H9 (cell line): Measurements from ENCODE around the gene SPTBN1. TPM values are rescaled to one million over a fixed set of nuclear protein-coding genes. Genes with fewer than 3 reads are reported as not detected.

Source experiments
- DNase-seq: peaks from one replicate; pipeline ENCODE4 v3.0.0-alpha.2; 2017
- H2AFZ ChIP-seq: one replicate; pipeline ENCODE4 v1.6.1; 2013; ENCODE audit warnings: mild to moderate bottlenecking, low read length, control low read depth, moderate library complexity
- H2AK5ac ChIP-seq: 2 replicates; pipeline ENCODE4 v1.6.1; 2013; ENCODE audit warnings: low read length, control low read depth, mixed read lengths; ENCODE audit not compliant: insufficient read length
- H2BK120ac ChIP-seq: one replicate; pipeline ENCODE4 v1.6.1; 2013; ENCODE audit warnings: low read depth, mild to moderate bottlenecking, low read length, control low read depth, inconsistent platforms; ENCODE audit not compliant: poor library complexity, severe bottlenecking
- H2BK12ac ChIP-seq: 2 replicates; pipeline ENCODE4 v1.6.1; 2013; ENCODE audit warnings: low read length, control low read depth, mixed read lengths, low read depth; ENCODE audit not compliant: insufficient read length
- H2BK15ac ChIP-seq: 2 replicates; pipeline ENCODE4 v1.6.1; 2013; ENCODE audit warnings: low read depth, low read length, control low read depth
- H2BK20ac ChIP-seq: one replicate; pipeline ENCODE4 v1.6.1; 2013; ENCODE audit warnings: low read depth, mild to moderate bottlenecking, low read length, control low read depth, inconsistent platforms; ENCODE audit not compliant: poor library complexity, severe bottlenecking
- H2BK5ac ChIP-seq: 2 replicates; pipeline ENCODE4 v1.6.1; 2013; ENCODE audit warnings: low read length, control low read depth, mixed read lengths; ENCODE audit not compliant: insufficient read length
- H3K14ac ChIP-seq: 2 replicates; pipeline ENCODE4 v1.6.1; 2013; ENCODE audit warnings: low read length, control low read depth; ENCODE audit not compliant: insufficient read depth
- H3K18ac ChIP-seq: 2 replicates; pipeline ENCODE4 v1.6.1; 2013; ENCODE audit warnings: low read depth, mild to moderate bottlenecking, mixed read lengths, low read length, control low read depth; ENCODE audit not compliant: insufficient read length
- H3K23ac ChIP-seq: 2 replicates; pipeline ENCODE4 v1.6.1; 2013; ENCODE audit warnings: low read length, control low read depth, mixed read lengths, low read depth; ENCODE audit not compliant: insufficient read length
- H3K23me2 ChIP-seq: 2 replicates; pipeline ENCODE4 v1.6.1; 2013; ENCODE audit warnings: low read depth, mild to moderate bottlenecking, mixed read lengths, low read length, control low read depth; ENCODE audit not compliant: insufficient read length, poor library complexity, severe bottlenecking
- H3K27ac ChIP-seq: 2 replicates; pipeline ENCODE4 v1.5.1; 2013; ENCODE audit warnings: low read length, control low read depth, mixed read lengths, low read depth; ENCODE audit not compliant: insufficient read length
- H3K27me3 ChIP-seq: 2 replicates; pipeline ENCODE4 v1.6.1; 2013; ENCODE audit warnings: low read length, control low read depth, inconsistent platforms; ENCODE audit not compliant: insufficient read depth
- H3K4ac ChIP-seq: 2 replicates; pipeline ENCODE4 v1.6.1; 2013; ENCODE audit warnings: low read depth, mild to moderate bottlenecking, control low read depth, inconsistent platforms, low read length, moderate library complexity
- H3K4me1 ChIP-seq: 2 replicates; pipeline ENCODE4 v1.6.1; 2013; ENCODE audit warnings: low read length, control low read depth, inconsistent platforms; ENCODE audit not compliant: insufficient read depth
- H3K4me2 ChIP-seq: 2 replicates; pipeline ENCODE4 v1.6.1; 2013; ENCODE audit warnings: low read length, control low read depth, mixed read lengths; ENCODE audit not compliant: insufficient read length, insufficient read depth
- H3K56ac ChIP-seq: 2 replicates; pipeline ENCODE4 v1.6.1; 2013; ENCODE audit warnings: low read depth, mild to moderate bottlenecking, mixed read lengths, low read length, control low read depth; ENCODE audit not compliant: insufficient read length
- H3K79me1 ChIP-seq: 2 replicates; pipeline ENCODE4 v1.6.1; 2013; ENCODE audit warnings: low read depth, mild to moderate bottlenecking, moderate library complexity, low read length, control low read depth, inconsistent platforms; ENCODE audit not compliant: insufficient read depth, poor library complexity, severe bottlenecking
- H3K79me2 ChIP-seq: 2 replicates; pipeline ENCODE4 v1.6.1; 2013; ENCODE audit warnings: low read length, control low read depth, inconsistent platforms; ENCODE audit not compliant: insufficient read depth
- H3K9ac ChIP-seq: 2 replicates; pipeline ENCODE4 v1.6.1; 2013; ENCODE audit warnings: low read length, control low read depth, mixed read lengths; ENCODE audit not compliant: insufficient read length; ENCODE audit errors: extremely low read depth
- H3K9me3 ChIP-seq: one replicate; pipeline ENCODE4 v1.6.1; 2013; ENCODE audit warnings: low read depth, low read length, inconsistent platforms; ENCODE audit not compliant: control insufficient read depth
- H3T11ph ChIP-seq: one replicate; pipeline ENCODE4 v1.6.1; 2013; ENCODE audit warnings: mild to moderate bottlenecking, low read length, control low read depth, inconsistent platforms
- H4K20me1 ChIP-seq: one replicate; pipeline ENCODE4 v1.6.1; 2013; ENCODE audit not compliant: control insufficient read depth, insufficient read length, insufficient read depth
- H4K5ac ChIP-seq: 2 replicates; pipeline ENCODE4 v1.6.1; 2013; ENCODE audit warnings: low read depth, mild to moderate bottlenecking, mixed read lengths, low read length, control low read depth; ENCODE audit not compliant: insufficient read length
- H4K8ac ChIP-seq: replicated peaks from 2 replicates; pipeline ENCODE4 v1.6.1; 2013; ENCODE audit warnings: low read length, control low read depth, mixed read lengths, low read depth; ENCODE audit not compliant: insufficient read length
- H4K91ac ChIP-seq: 2 replicates; pipeline ENCODE4 v1.6.1; 2013; ENCODE audit warnings: low read depth, mild to moderate bottlenecking, moderate library complexity, mixed read lengths, low read length, control low read depth; ENCODE audit not compliant: insufficient read length
- H3K27ac Mint-ChIP-seq, 3 experiments: 2 replicates in 2 of 3; 3 replicates in 1 of 3; pipeline ENCODE4 v1.8.0; 2020 to 2021; ENCODE audit warnings: mixed read lengths in 3 of 3, mild to moderate bottlenecking in 1 of 3, moderate library complexity in 1 of 3
- H3K27me3 Mint-ChIP-seq: 2 replicates; pipeline ENCODE4 v1.8.0; 2021; ENCODE audit warnings: low read depth, mild to moderate bottlenecking, moderate library complexity, mixed read lengths
- H3K36me3 Mint-ChIP-seq, 3 experiments: 2 replicates in 2 of 3; 3 replicates in 1 of 3; pipeline ENCODE4 v1.8.0; 2020 to 2021; ENCODE audit warnings: low read depth in 3 of 3, mixed read lengths in 3 of 3; ENCODE audit not compliant: insufficient read depth in 1 of 3
- H3K4me1 Mint-ChIP-seq, 2 experiments: 2 replicates each; pipeline ENCODE4 v1.8.0; 2020; ENCODE audit warnings: mixed read lengths in 2 of 2
- H3K4me3 Mint-ChIP-seq, 2 experiments: 2 replicates in 1 of 2; 3 replicates in 1 of 2; pipeline ENCODE4 v1.8.0; 2020 to 2021; ENCODE audit warnings: mild to moderate bottlenecking in 2 of 2, mixed read lengths in 2 of 2, moderate library complexity in 1 of 2
- H3K9me3 Mint-ChIP-seq, 2 experiments: 2 replicates in 1 of 2; 3 replicates in 1 of 2; pipeline ENCODE4 v1.8.0; 2020; ENCODE audit warnings: mild to moderate bottlenecking in 2 of 2, mixed read lengths in 2 of 2, moderate library complexity in 1 of 2
- WGBS: extraction: QIAGEN DNeasy Blood & Tissue Kit; methylation state at CpG from one replicate; pipeline ENCODE4 v1.1.7; 2013; ENCODE audit warnings: missing lambda C conversion rate, low lambda C conversion rate, mixed read lengths; ENCODE audit not compliant: insufficient read length; ENCODE audit errors: extremely low coverage; 5-methylcytosine and 5-hydroxymethylcytosine counted together
- total RNA-seq: library from RNA; stranded (reverse); gene quantifications from 2 replicates; pipeline ENCODE4 v1.2.1, GENCODE V29; 2021
- TF ChIP-seq, protein P1 (sequence below): fragments of 200-600 bp; sonication (generic); conservative IDR thresholded peaks from 3 replicates; pipeline ENCODE4 v1.8.0; 2021; ENCODE audit warnings: antibody characterized with exemption, mild to moderate bottlenecking

Gene SPTBN1
- total RNA-seq, 1 experiment from 2014 or later, result 164 TPM

DNA sequence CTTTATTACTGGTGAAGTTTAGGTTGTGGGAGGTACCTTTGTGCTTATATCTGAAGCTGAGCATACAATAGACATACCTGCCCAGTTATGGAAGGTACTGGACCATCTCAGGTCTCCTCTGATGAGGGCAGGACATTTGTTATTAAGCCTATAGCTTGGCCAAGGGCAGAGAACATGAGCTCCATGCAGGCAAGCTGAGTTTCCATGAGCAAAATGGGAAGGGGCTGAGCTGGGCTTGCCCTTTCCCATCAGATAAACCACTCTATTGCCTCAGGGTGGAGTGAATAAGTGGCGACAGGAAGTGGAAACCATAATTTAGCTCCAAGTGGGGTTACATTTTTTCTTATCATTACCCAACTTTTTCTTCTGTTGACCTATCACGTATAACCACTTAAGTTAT lies 227.5 kb downstream of the SPTBN1 start:
- H2AK5ac ChIP-seq, result no peak overlapping the region
- no peak overlapping the region for H3K56ac ChIP-seq
- no peak overlapping the region for H2BK20ac ChIP-seq

More for the DNA sequence above, 227.5 kb downstream of the SPTBN1 start:
- Histone ChIP-seq H2BK15ac (no peak overlapping the region), H3K4me1 (no peaks in the 10 kb centered on the region), H4K91ac (no peak overlapping the region), H4K8ac (no peak overlapping the region), H3K23me2 (no peaks in the 10 kb centered on the region), H3K79me2 (no peaks in the 10 kb centered on the region), H3K18ac (no peak overlapping the region), H3K79me1 (no peaks in the 10 kb centered on the region), H4K5ac (no peak overlapping the region), H2AFZ (no peak overlapping the region), H3K9me3 (no peaks in the 10 kb centered on the region), H3K27ac (no peak overlapping the region), H3K23ac (no peak overlapping the region), H3K9ac (no peak overlapping the region), H4K20me1 (no peaks in the 10 kb centered on the region), H3T11ph (no peak overlapping the region), H2BK5ac (no peak overlapping the region), H3K27me3 (no peaks in the 10 kb centered on the region), H3K4ac (no peak overlapping the region), H3K14ac (no peak overlapping the region), H2BK12ac (no peak overlapping the region), H2BK120ac (no peak overlapping the region), H3K4me2 (no peak overlapping the region)
- Mint-ChIP-seq H3K27ac (no peak overlapping the region), H3K36me3 (no peaks in the 10 kb centered on the region), H3K27me3 (no peaks in the 10 kb centered on the region; the same call in 1 of the 2 replicates), H3K4me3 (no peak overlapping the region), H3K9me3 (no peaks in the 10 kb centered on the region), H3K4me1 (no peaks in the 10 kb centered on the region)
- no CpG with 5 or more reads among the region's 2 CpGs for WGBS
- TF ChIP-seq, protein P1, sequence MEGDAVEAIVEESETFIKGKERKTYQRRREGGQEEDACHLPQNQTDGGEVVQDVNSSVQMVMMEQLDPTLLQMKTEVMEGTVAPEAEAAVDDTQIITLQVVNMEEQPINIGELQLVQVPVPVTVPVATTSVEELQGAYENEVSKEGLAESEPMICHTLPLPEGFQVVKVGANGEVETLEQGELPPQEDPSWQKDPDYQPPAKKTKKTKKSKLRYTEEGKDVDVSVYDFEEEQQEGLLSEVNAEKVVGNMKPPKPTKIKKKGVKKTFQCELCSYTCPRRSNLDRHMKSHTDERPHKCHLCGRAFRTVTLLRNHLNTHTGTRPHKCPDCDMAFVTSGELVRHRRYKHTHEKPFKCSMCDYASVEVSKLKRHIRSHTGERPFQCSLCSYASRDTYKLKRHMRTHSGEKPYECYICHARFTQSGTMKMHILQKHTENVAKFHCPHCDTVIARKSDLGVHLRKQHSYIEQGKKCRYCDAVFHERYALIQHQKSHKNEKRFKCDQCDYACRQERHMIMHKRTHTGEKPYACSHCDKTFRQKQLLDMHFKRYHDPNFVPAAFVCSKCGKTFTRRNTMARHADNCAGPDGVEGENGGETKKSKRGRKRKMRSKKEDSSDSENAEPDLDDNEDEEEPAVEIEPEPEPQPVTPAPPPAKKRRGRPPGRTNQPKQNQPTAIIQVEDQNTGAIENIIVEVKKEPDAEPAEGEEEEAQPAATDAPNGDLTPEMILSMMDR, result no peak
- DNase-seq, result no peak
